Right hindlimb (tissue), 1 donor: Measurements from ENCODE around the gene SPSB2.

Experiments
- DNase-seq: peaks from one replicate; pipeline ENCODE4 v3.0.0-alpha.2; 2018

The SPSB2 gene

GRCh38 chr12:6849976-6850560, 23.0 kb downstream of the SPSB2 start:
- no peak for DNase-seq

GRCh38 chr12:6849427-6849826, 23.7 kb downstream of the SPSB2 start:
- no peak for DNase-seq

DNA sequence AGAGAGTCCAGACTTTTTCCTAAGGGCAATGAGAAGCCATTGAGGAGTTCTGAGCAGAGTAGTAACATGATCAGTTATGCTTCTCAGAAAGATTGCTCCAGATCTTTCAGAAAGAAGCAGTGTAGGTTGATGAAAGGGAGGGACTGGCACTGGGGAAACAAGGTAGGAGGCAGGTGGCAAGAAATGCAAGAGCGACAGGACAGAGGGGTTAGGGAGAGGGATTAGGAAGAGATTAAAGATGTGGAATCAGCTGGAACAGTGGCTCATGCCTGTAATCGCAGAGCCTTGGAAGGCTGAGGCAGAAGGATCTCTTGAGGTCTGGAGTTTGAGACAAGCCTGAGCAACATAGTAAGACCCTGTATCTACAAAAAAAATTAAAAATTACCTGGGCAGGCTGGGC, 25.4 kb downstream of the SPSB2 start:
- no peak for DNase-seq

DNA sequence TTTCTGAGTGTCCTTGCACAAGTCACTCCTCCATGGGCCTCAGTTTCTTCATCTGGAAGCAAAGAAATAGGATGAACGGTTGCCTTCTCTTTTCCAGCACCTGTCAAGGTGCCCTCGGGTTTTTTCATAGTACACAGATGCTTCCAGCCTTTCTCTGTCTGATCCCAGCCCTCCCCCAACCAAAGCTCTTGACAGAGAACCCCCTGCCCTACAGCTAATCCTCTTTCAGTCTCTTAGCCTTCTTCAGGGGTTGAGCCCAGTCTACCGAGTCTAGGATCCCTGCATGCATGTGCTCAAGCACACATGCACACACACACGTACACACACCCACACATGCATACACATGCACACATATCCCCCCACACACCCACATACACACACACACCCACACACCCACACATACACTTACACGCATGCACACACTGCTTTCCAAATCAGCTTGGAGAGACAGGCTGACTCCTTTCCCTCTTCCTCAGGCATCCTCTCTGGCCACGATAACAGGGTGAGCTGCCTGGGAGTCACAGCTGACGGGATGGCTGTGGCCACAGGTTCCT, 26.7 kb downstream of the SPSB2 start:
- DNase-seq, result no peak

- DNase-seq, result no peak
Measured at GRCh38 chr12:6845395-6845794, 27.7 kb downstream of the SPSB2 start.

DNA sequence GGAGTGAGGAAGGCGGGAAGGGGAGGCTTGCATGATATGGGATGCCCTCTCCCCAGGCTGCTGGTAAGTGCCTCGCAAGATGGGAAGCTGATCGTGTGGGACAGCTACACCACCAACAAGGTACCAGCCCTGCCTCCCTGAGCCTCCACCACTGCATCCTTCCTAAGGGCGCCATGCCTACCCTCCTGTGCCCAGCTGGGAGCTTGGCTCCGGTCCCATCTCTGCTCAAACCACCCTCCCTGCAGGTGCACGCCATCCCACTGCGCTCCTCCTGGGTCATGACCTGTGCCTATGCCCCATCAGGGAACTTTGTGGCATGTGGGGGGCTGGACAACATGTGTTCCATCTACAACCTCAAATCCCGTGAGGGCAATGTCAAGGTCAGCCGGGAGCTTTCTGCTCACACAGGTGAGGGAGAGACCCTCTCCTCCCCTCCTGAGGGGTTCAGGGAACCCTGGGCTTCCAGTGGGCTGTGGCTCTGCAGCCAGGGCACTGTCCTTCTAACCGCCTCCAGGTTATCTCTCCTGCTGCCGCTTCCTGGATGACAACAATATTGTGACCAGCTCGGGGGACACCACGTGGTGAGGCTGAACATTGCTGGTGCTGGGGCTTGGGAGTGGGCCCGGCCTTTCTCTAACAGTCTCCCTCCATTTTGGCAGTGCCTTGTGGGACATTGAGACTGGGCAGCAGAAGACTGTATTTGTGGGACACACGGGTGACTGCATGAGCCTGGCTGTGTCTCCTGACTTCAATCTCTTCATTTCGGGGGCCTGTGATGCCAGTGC, 29.8 kb downstream of the SPSB2 start:
- no peak for DNase-seq

- no peak for DNase-seq
Measured at GRCh38 chr12:6842075-6842474, 31.0 kb downstream of the SPSB2 start.

GRCh38 chr12:6840761-6841515, 32.2 kb downstream of the SPSB2 start, which contains the start of gene GNB3:
TSS of gene GNB3 (plus strand) at chr12:6840925. CDS start at chr12:6841288, 363 bp downstream.
- DNase-seq, result no peak

DNA sequence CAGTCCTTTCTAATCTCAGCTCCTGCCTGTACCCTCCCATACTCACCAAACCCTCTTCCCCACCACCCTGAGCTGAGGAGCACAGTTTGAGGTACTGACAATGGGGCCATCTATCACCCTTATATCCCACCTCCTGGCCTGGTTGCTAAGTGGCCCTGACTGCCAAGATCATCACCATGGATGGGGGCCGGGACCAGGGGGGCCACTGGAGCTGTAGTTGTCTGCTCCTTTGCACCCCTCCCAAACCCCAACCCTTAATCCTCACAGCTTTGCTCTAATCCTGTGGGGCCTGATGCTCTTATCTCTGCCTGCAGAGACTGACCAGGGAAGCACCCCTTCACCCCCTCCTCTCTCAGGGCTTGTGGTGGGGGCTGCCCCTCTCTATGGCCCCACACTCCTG, 32.8 kb downstream of the SPSB2 start:
- no peak for DNase-seq

DNA sequence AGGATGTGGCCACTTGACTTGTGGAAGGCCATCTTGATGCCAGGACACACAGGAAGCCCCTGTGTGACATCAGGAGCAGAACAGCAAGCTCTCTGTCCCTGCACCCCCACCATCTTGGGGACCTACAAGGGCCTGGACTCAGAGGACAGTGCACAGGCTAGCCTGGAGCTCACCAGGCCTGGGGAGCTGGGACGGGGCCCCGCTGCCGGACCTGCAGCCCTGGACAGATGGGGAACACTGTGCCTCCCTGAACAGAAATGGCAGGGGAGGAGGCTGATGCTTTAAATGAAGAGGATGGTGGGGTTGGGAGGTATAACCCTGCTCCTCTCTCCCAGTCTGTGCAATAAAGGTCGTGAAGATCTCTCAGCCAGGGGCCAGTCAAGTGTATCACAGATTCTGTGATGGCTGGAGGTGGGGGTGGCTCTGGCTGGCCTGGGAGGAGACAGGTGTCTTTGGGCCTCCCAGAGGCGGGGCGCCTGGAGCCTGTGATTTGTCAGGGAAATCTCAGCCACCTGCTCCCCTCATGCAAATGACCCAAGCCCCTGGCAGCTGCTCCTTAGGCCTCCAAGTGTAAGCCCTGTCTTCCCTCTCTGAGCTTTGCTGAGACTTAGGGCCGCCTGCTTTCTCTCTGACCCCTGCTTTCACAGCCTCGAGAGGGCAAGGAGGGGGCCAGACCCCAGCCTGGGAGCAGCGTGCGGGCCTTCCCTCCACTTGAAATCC, 33.5 kb downstream of the SPSB2 start:
- DNase-seq, result peak; percentile 69

DNA sequence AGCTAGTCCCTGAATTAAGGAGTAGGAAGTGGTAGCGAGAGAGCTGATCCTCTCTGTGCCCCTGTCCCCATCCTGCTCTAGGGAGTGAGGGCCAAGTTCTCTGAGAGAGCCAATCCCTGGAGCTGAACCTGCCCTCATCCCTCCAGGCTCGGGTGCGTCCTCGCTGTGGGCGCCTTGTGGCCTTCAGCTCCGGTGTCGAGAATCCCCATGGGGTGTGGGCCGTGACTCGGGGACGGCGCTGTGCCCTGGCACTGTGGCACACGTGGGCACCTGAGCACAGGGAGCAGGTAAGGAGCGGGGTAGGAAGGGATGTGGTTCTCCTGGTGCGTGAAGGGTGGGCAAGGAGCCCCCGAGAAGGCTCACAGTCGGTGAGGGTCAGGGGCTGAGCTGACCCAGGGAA, 34.2 kb downstream of the SPSB2 start:
- DNase-seq, result no peak

- no peak for DNase-seq
Measured at GRCh38 chr12:6837370-6838060, 35.6 kb downstream of the SPSB2 start.

DNA sequence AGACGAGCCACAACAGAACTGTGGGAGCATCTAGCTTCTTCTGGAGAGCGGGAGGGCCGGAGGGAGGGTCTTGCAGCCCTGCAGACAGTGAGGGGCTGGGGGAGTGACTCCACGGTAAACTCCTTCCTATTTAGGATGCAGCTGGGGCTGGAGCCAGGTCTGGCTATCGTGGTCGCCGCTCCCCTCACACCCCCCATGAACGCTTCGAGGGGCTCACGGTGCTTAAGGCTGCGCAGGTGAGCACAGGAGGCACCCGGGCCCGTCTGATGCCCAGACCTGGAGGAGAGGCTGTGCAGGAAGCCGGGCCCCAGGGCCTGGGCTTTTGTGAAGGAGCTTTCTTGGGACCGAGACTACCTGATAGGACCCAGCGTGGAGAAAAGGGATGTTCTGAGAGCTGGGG, 36.3 kb downstream of the SPSB2 start:
- DNase-seq, result no peak

DNA sequence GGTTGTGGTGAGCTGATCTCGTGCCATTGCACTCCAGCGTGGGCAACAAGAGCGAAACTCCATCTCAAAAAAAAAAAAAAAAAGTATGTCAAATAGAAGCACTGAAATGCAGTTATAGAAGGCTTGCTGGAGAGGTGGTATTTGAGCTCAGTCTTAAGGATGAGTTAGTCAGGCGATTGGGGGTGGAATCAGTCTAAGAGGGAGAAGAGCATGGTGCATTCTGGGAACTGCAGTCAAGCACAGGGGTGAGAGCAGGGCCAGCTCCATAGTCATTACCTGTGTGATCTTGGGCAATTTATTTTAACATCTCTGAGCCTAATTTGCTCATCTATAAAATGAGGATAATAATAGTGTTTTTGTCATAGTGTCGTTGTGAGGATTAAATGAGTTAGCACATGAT, 38.2 kb downstream of the SPSB2 start:
- no peak for DNase-seq

- no peak for DNase-seq
Measured at GRCh38 chr12:6834254-6834653, 38.8 kb downstream of the SPSB2 start.

DNA sequence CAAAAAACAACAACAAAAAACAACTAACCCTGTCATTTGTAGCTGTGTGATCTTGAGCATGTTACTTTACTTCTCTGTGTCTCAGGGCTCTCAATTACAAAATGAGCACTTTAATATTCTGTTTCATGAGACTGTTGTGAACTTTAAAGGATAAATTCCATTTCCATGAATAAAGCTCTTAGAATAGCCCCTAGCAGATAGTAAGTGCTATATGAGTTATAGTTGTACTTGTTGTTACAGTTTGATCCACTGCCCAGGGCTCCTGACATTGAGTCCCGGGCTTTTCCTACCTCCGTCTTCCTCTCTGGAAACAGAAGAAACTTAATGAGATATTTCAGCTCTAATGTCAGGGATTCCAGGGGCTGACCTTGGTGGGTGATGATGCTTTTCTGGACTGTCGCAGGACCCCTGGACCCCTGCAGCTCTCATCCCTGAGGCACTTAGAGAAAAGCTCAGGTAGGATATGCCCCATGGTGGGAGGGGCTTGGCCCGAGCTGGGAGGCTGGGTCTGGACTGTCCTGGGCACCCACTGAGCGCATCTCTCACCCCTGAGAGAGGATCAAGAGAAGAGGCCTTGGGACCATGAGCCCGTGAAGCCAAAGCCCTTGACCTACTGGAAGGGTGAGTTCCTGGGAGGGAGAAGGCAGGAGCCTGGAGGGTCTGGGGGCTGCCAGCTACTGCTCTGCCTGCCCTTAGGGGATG, 39.8 kb downstream of the SPSB2 start:
- DNase-seq, result no peak

DNA sequence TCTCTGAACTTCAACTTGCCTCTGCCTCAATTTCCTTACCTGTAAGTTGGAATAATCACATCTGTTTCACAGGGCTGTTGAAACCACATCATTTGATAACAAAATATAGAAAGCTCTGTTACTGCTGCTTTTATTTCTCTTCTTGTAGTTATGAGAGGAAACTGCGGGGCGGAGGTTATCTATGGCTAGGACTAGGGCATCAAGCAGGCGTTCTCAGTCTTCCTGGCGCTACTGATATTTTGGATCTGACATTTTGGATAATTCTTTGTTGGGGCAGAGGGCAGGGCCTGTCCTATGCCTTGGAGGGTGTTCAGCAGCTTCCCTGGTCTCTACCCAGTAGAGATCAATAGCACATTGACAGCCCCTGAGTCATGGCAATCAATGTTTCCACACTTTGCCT, 41.0 kb downstream of the SPSB2 start:
- DNase-seq, result no peak

DNA sequence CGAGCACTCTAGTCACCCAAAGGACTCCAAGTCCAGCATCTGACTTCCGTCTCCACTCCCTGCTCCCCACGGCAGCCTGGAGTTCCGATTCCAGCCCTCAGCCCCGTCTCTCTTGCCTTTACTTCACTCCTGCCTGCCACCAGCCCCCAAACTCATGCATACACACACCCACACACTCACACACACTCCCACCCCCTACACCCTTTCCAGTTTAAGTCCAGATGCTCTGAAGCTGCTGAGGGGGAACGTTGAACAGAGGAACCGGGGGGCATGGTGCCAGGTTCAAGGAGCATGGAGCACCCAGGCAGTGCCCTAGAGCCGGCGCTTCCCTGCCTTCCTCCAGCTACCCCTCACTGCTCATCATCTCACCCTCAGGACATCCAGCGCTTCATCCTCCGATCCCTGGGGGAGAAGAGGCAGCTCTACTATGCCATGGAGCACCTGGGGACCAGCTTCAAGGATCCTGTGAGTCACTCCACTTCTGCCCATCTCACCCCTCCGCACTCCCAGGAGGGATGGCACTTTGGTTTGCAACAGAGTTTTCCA, 41.6 kb downstream of the SPSB2 start:
- peak; percentile 15 for DNase-seq

DNA sequence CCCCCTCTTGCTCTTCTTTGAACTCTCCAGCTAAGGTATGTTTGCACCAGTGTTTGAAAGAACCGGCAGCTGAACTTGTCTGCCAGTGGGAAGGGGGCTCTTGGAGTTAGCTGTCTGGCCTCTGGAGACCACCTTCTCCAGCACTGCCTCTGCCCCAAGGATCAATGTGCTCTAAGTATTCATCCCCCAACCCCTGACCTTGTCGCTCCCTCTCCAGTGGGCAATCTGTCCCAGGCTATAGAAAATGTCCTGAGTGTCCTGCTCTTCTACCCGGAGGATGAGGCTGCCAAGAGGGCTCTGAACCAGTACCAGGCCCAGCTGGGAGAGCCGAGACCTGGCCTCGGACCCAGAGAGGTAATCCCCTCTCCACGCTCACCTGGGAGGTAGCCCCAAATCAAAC, 42.1 kb downstream of the SPSB2 start:
- no peak for DNase-seq

DNA sequence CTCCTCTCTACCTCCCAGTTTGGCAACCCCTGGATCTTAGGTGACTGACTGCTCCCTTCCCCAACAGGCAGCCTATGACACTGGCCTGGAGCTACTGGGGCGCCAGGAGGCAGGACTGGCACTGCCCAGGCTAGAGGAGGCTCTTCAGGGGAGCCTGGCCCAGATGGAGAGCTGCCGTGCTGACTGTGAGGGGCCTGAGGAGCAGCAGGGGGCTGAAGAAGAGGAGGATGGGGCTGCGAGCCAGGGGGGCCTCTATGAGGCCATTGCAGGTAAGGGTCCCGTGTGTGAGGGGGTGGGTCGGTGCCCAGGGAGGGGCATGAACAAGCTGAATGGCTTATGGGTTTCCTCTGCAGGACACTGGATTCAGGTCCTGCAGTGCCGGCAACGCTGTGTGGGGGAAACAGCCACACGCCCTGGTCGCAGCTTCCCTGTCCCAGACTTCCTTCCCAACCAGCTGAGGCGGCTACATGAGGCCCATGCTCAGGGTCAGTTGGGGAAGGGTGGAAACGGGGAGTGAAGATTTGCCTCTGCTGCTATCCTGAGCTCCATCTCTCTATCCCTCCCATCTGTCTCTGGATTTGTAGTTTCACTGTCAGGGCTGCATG, 42.7 kb downstream of the SPSB2 start:
- peak; percentile 21 for DNase-seq
